GM13977 (cell line): ENCODE measurements around the gene PGF.

Source experiments
- DNase-seq: peaks from one replicate; pipeline ENCODE4 v3.0.0; 2012; ENCODE audit warnings: low spot score
- CTCF ChIP-seq: IDR thresholded peaks from 2 replicates; pipeline ENCODE4 v1.5.1; 2012; ENCODE audit warnings: mild to moderate bottlenecking, control low read depth; ENCODE audit not compliant: insufficient read depth; ENCODE audit errors: extremely low read depth, missing control alignments
- in situ Hi-C: fragments of 300-500 bp; cut with MboI; formaldehyde crosslinking; loops from one replicate; pipeline ENCODE4 v1.12.0; 2022; ENCODE audit warnings: low sequenced_read_pairs, low pct_unique_long_range_greater_than_20kb, mixed read lengths, inconsistent platforms; ENCODE audit not compliant: unreplicated experiment

PGF gene

GRCh38 chr14:74920281-74920680, 35.1 kb downstream of the PGF start:
- in situ Hi-C loops: no loop called here
- DNase-seq: no peak
- TF ChIP-seq CTCF: no peak

- in situ Hi-C loops: no loop called here
These were observed 35.8 kb downstream of the PGF start for GRCh38 chr14:74919421-74920165.

GRCh38 chr14:74918380-74918779, 37.0 kb downstream of the PGF start:
- in situ Hi-C loops: no loop called here
- no peak for TF ChIP-seq CTCF
- DNase-seq: no peak

More at GRCh38 chr14:74919421-74920165, 35.8 kb downstream of the PGF start:
- no peak for DNase-seq
- no peak for TF ChIP-seq CTCF

GRCh38 chr14:74917646-74918081, 37.7 kb downstream of the PGF start:
- DNase-seq: no peak
- in situ Hi-C loops: no loop called here
- no peak for TF ChIP-seq CTCF

GRCh38 chr14:74917178-74917543, 38.2 kb downstream of the PGF start:
- no peak for DNase-seq
- in situ Hi-C loops: no loop called here
- TF ChIP-seq CTCF: no peak

GRCh38 chr14:74915826-74916225, 39.6 kb downstream of the PGF start:
- DNase-seq: no peak
- in situ Hi-C loops: no loop called here
- TF ChIP-seq CTCF: no peak
